SK-N-SH (cell line): ENCODE results near the gene SRPRA.

Source experiments
- NRF1 ChIP-seq: IDR thresholded peaks from 2 replicates; pipeline ENCODE4 v1.6.1; 2012; ENCODE audit warnings: low read depth, mild to moderate bottlenecking, low read length
- POLR2AphosphoS5 ChIP-seq: IDR thresholded peaks from 2 replicates; pipeline ENCODE4 v1.6.1; 2012; ENCODE audit warnings: low read depth, low read length
- YY1 ChIP-seq: IDR thresholded peaks from 2 replicates; pipeline ENCODE4 v1.4.0; 2012; ENCODE audit warnings: low read depth, mild to moderate bottlenecking

- TF ChIP-seq YY1: no peak
- TF ChIP-seq NRF1: no peak
- TF ChIP-seq POLR2AphosphoS5: no peak
These were observed 39.6 kb upstream of the SRPRA start for GRCh38 chr11:126308271-126308671.
